Activated CD4-positive, alpha-beta memory T cell treated with anti-CD3 and anti-CD28 coated beads, Interleukin-2, amount 10 ng/mL, durations not matched to agents 7 days and 5 days (primary cell): ENCODE data around the gene CFAP77. TPM values are rescaled to one million over a fixed set of nuclear protein-coding genes. Genes with fewer than 3 reads are reported as not detected.

Experiments used
- CTCF ChIA-PET: fragments of 350-600 bp; sonication (Branson Sonifier 250); formaldehyde crosslinking; loops from one replicate; lab custom pipeline; 2021; ENCODE audit warnings: antibody characterized with exemption, inconsistent platforms; lab: Charles Lee
- POLR2A ChIA-PET: fragments of 350-600 bp; sonication (Branson Sonifier 250); formaldehyde crosslinking; loops from one replicate; lab custom pipeline; 2021; ENCODE audit warnings: antibody characterized with exemption; lab: Charles Lee
- DNase-seq: peaks from one replicate; pipeline ENCODE4 v3.0.0-alpha.2; 2020
- H3K27ac Mint-ChIP-seq: one replicate; pipeline ENCODE4 v1.8.0; 2021; ENCODE audit warnings: mild to moderate bottlenecking, mixed read lengths
- H3K27me3 Mint-ChIP-seq: one replicate; pipeline ENCODE4 v1.8.0; 2021; ENCODE audit warnings: mixed read lengths
- H3K36me3 Mint-ChIP-seq: one replicate; pipeline ENCODE4 v1.8.0; 2021; ENCODE audit warnings: low read depth, mixed read lengths
- H3K4me1 Mint-ChIP-seq: one replicate; pipeline ENCODE4 v1.8.0; 2021; ENCODE audit warnings: mixed read lengths
- H3K4me3 Mint-ChIP-seq: one replicate; pipeline ENCODE4 v1.8.0; 2021; ENCODE audit warnings: mild to moderate bottlenecking, mixed read lengths
- H3K9me3 Mint-ChIP-seq: one replicate; pipeline ENCODE4 v1.8.0; 2021; ENCODE audit warnings: mixed read lengths
- total RNA-seq, 2 experiments: library from RNA; stranded (reverse); gene quantifications; one replicate each; pipeline ENCODE4 v1.2.3, GENCODE V29; 2021

CFAP77 gene
- total RNA-seq, 2 experiments from 2014 or later: not detected

DNA sequence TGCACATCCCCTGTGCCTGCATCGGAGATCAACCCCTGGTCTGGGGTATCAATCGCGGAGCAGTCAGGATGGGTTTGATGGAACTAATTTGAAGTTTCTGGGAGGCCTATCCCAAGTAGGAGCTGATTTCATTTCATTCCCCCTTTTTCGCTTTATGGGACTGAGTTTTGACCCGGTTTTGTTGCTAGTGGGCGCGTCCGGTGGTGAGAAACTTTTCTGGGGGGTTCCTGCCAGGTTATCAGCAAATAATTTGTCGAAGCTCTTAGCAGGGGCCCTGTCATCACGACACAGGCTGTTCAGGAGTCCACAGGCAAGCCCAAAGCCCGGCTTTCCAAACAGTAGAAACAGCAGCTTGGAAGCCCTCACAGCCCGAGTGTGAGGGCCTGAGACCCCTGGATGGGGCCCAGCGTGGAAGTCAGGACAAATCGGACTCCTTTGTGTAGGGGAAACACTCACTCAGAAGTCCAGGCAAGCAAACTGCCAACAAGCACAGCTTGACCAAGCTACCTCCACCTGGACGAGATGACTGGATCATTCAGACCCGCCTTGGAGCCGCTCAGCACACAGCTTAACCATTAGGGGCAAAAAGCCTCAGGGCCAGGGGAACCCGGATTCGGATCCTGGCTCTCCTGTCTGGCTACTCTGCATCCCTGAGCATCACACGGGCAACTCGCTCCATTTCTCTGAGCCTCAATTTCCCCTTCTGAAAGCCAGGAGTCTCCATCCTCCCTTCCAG, 108.0 kb downstream of the CFAP77 start:
- Mint-ChIP-seq H3K9me3 (no peaks in the 10 kb centered on the region), H3K4me1 (no peaks in the 10 kb centered on the region), H3K27me3 (peaks cover 7% of the 10 kb centered on the region), H3K4me3 (no peak overlapping the region), H3K36me3 (no peaks in the 10 kb centered on the region), H3K27ac (no peak overlapping the region)
- DNase-seq: no peak
- ChIA-PET CTCF (interaction anchor here (0.6 kb wide), 1 partner anchor 335 kb away, joined by 3 read pairs; no protein-coding TSS in a partner anchor), POLR2A (no interaction called here)

DNA sequence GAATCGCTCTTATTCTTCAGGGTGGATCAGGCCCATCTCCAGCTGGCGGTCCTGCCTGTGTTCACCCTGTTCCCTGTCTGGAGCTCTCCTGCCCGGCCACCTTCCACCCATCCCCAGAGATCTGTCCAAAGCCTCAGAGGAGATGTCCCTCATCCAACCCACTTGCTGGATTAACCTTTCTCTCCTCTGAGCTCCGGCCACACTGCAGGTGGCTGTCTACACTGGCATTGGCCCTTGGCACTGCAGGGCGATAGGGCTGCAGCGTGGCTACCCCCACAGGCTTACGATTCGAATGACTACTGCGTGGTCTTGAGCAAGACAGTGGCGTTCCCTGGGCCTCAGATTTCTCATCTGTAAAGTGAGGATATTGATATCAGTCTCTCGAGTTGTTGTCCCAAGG, 108.6 kb downstream of the CFAP77 start:
- H3K9me3 Mint-ChIP-seq: no peaks in the 10 kb centered on the region
- CTCF ChIA-PET: interaction anchor here (0.6 kb wide), 1 partner anchor 335 kb away, joined by 3 read pairs; no protein-coding TSS in a partner anchor
- peaks cover 7% of the 10 kb centered on the region for H3K27me3 Mint-ChIP-seq
- no peaks in the 10 kb centered on the region for H3K4me1 Mint-ChIP-seq
- POLR2A ChIA-PET: no interaction called here
- no peak overlapping the region for H3K27ac Mint-ChIP-seq
- no peaks in the 10 kb centered on the region for H3K36me3 Mint-ChIP-seq
- H3K4me3 Mint-ChIP-seq: no peak overlapping the region
- no peak for DNase-seq

DNA sequence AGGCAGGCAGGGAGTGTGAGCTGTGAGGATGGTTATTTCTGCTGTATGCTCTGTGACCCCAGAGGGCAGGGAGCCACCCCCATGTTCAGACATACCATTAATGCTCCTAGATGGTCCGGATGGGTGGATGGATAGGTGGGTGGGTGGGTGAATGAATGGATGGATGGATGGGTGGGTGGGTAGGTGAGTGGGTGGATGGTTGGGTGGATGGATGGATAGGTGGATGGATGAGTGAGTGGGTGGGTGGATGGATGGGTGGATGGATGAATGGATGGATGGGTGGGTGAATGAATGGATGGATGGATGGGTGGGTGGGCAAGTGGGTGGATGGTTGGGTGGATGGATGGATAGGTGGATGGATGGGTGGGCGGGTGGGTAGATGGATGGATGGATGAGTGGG, 109.0 kb downstream of the CFAP77 start:
- POLR2A ChIA-PET: no interaction called here
- no peak for DNase-seq
- Mint-ChIP-seq H3K9me3 (no peaks in the 10 kb centered on the region), H3K4me1 (no peaks in the 10 kb centered on the region), H3K4me3 (no peak overlapping the region), H3K27me3 (peaks cover 7% of the 10 kb centered on the region), H3K36me3 (no peaks in the 10 kb centered on the region), H3K27ac (no peak overlapping the region)
- CTCF ChIA-PET: no interaction called here

DNA sequence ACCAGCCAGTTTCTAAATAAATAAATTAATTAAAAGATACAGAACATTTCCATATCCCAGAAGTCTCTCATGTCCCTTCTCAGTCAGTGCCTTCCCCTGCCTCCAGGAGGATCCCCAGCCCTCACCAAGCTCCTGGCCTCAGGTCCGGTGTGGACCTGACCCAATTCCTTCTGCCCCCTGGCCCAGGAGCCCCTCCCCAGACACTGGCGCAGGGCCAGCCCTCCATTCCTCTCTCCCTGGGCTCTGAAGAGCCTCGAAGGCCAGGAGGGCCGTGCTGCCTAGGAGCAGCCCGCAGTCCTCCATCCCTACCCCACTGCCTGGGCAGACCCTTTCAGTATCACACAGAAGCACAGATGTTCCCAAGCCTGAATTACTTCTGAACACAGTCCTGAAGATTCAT, 110.6 kb downstream of the CFAP77 start:
- Mint-ChIP-seq H3K27ac (no peak overlapping the region), H3K9me3 (no peaks in the 10 kb centered on the region), H3K27me3 (peaks cover 8% of the 10 kb centered on the region), H3K4me1 (peaks cover 2% of the 10 kb centered on the region), H3K36me3 (no peaks in the 10 kb centered on the region), H3K4me3 (no peak overlapping the region)
- POLR2A ChIA-PET: no interaction called here
- no peak for DNase-seq
- CTCF ChIA-PET: no interaction called here

DNA sequence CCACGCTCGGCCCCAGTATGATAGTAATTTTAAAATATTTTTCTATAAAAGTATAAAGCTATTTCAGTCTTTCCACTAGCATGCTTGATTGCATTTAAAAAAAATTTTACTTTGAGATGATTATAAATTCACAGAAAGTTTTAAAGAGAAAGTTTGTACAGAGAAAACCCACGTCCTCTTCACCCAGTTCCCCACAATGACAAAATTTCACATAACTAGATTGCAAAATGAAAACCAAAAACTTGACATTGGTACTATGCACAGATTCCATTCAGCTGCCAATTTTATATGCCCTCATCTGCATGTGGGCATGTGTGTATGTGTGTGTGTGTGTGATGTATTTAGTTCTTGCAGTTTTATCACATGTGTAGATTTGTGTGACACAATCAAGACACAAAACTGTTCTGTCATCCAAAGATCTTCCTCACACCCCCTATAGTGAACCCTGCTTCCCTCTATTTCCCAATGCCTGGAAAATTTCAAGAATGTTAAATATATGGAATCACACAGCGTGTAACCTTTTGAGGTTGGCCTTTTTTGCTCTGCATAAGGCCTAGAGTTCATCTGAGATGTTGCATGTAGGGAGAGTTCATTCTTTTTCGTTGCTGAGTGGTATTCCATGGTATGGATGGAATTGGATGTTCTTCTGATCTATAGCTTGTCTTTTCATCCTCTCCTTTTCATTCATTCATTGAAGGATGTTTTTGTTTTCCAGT, 115.5 kb downstream of the CFAP77 start:
- POLR2A ChIA-PET: no interaction called here
- Mint-ChIP-seq H3K27ac (no peak overlapping the region), H3K9me3 (no peaks in the 10 kb centered on the region), H3K4me1 (peaks cover 2% of the 10 kb centered on the region), H3K27me3 (peaks cover 6% of the 10 kb centered on the region), H3K4me3 (no peak overlapping the region), H3K36me3 (no peaks in the 10 kb centered on the region)
- no peak for DNase-seq
- CTCF ChIA-PET: no interaction called here

DNA sequence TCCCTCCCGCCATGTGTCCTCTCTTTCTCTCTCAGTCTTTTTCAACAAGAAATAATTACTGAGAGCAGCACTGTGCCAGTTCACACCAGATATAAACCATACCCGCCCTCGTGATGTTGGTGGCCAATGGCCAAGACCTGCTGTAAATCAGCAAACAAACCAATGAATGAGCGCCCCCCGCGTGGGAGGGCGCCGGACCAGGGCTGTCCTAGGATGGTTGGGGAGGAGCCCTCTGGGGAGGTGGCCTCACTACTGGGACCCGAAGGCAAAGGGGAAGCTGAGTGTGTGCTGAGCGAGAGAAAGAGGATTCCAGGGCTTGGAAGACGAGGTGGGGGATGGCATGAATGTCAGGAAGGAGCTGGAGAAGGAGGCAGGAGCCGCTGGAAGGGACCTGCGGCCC, 121.2 kb downstream of the CFAP77 start:
- H3K4me1 Mint-ChIP-seq: peaks cover 2% of the 10 kb centered on the region
- CTCF ChIA-PET: no interaction called here
- H3K27me3 Mint-ChIP-seq: peaks cover 18% of the 10 kb centered on the region
- no peaks in the 10 kb centered on the region for H3K9me3 Mint-ChIP-seq
- DNase-seq: no peak
- H3K4me3 Mint-ChIP-seq: no peak overlapping the region
- H3K27ac Mint-ChIP-seq: no peak overlapping the region
- H3K36me3 Mint-ChIP-seq: no peaks in the 10 kb centered on the region
- POLR2A ChIA-PET: no interaction called here

DNA sequence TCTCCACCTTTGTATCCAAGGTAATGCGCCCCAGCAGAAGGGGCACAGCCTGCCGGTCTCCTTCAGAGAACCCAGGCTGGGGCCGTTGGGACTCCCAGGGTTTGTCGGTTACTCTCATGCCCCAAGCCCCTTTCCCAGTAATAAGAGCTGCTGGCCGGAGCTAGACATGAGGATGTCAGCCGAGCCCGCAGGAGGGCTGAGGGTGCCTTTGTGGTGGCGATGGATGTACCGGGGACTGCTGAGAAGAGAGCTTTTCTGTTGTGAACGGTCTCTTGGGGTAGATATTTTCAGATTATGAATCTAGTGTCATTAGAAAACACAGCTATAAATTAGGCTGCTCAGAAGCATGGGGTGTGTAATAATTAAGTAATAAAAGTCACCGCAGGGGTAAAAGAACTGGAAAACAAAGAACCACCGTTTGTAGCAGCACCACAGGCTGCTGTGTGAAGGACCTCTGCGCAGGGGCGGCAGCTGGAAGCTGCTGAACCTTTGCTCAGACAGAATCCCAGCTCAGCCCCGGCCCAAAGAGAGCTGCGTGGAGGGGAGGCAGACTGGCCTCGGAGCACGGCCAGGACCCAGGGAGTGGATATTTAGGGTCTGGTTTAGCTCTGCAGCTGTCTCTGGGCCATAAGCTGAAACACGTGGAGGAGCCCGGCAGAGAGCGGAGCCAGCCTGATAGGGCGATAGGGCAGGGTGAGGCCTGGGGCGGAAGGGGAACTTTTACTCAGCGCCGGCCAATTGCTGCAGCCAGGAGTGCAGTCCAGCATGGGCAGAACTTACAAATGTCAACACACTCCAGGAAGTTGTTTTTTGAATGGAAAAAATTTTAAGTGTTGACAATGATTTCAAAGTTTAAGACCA, 121.9 kb downstream of the CFAP77 start:
- Mint-ChIP-seq H3K36me3 (no peaks in the 10 kb centered on the region), H3K27ac (no peak overlapping the region), H3K27me3 (peaks cover 18% of the 10 kb centered on the region), H3K9me3 (no peaks in the 10 kb centered on the region), H3K4me3 (no peak overlapping the region), H3K4me1 (peaks cover 2% of the 10 kb centered on the region)
- POLR2A ChIA-PET: no interaction called here
- no peak for DNase-seq
- CTCF ChIA-PET: no interaction called here

DNA sequence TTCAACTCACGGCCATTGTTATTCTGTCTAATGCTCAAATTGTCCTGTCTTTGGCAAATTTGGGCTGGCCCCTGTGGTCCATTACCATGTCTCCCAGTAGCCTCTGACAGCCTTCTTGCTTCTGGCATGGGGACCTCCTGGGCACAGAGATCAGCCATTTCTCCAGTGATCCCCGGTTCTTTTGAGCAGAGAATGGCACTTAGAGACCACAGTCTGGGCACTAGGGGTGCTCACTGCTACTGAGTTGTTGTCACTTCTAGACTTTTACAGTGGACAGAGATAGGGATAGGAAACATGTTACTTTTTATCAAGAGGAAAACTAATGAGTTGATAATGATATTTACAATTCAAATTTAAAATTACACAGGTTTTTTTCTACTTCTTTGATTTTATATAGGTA, 124.8 kb downstream of the CFAP77 start:
- POLR2A ChIA-PET: no interaction called here
- Mint-ChIP-seq H3K9me3 (no peaks in the 10 kb centered on the region), H3K27me3 (peaks cover 18% of the 10 kb centered on the region), H3K36me3 (no peaks in the 10 kb centered on the region), H3K4me1 (peaks cover 2% of the 10 kb centered on the region), H3K4me3 (no peak overlapping the region), H3K27ac (no peak overlapping the region)
- DNase-seq: no peak
- CTCF ChIA-PET: no interaction called here

DNA sequence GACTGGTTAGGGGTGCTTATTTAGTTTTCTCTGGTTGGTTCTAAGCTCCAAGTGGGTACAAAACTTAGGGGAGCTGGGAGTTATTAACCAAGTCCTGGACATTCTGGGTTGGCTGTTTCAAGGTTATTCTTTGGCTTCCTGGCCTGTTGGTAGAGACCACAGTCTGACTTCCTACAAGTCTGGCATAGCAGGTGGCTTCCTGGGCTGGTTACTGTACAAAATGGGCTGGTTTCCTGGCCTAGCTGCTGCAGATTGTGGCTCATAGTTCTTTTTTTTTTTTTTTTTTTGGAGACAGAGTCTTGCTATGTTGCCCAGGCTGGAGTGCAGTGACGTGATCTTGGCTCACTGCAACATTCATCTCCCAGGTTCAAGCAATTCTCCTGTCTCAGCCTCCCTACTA, 126.1 kb downstream of the CFAP77 start:
- ChIA-PET CTCF (no interaction called here), POLR2A (no interaction called here)
- Mint-ChIP-seq H3K27ac (no peak overlapping the region), H3K36me3 (no peaks in the 10 kb centered on the region), H3K9me3 (no peaks in the 10 kb centered on the region), H3K27me3 (peaks cover 10% of the 10 kb centered on the region), H3K4me1 (peaks cover 2% of the 10 kb centered on the region), H3K4me3 (no peak overlapping the region)
- DNase-seq: no peak

DNA sequence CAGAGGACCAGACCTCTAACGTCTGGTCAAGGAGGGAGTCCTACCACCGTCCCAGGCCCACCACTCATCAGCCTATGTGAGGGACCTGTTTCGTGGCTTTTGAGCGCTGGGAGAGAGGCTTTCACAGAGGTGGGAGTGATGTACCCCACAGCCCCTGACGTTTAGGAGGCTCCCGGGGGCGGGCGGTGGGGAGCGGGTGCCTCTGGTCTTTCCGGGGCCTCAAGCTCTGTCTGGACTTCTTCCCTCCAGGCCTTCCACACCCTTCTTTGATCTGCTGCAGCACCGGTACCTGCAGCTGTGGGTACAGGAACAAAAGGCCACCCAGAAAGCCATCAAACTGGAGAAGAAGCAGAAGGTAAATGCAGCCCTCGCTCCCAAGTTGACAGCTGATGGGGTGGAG, 127.3 kb downstream of the CFAP77 start:
- no peak overlapping the region for H3K27ac Mint-ChIP-seq
- DNase-seq: no peak
- H3K4me3 Mint-ChIP-seq: no peak overlapping the region
- no peaks in the 10 kb centered on the region for H3K36me3 Mint-ChIP-seq
- H3K4me1 Mint-ChIP-seq: peaks cover 2% of the 10 kb centered on the region
- ChIA-PET CTCF (no interaction called here), POLR2A (no interaction called here)
- no peaks in the 10 kb centered on the region for H3K27me3 Mint-ChIP-seq
- H3K9me3 Mint-ChIP-seq: no peaks in the 10 kb centered on the region

DNA sequence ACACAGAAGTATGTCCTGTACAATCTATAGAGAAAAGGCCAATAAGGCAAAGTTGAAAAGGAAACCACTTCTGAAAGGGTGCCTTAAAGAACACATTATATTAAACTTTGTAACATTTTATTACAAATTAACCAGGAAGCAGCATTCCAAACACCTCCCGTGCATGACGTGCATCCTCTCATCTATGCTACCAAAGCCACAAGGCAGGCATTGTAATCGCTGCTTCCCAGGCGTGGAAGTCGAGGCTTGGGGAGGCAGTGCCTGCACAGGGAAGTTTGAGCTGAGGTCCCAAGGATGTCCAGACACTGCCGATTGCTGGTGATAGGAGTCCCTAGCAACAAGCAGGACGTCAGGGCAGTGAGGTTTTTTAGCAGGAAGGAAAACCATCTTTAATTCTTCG, 128.1 kb downstream of the CFAP77 start:
- Mint-ChIP-seq H3K4me3 (no peak overlapping the region), H3K9me3 (no peaks in the 10 kb centered on the region), H3K4me1 (peaks cover 2% of the 10 kb centered on the region), H3K27ac (no peak overlapping the region), H3K27me3 (no peaks in the 10 kb centered on the region), H3K36me3 (no peaks in the 10 kb centered on the region)
- CTCF ChIA-PET: no interaction called here
- no peak for DNase-seq
- POLR2A ChIA-PET: no interaction called here

DNA sequence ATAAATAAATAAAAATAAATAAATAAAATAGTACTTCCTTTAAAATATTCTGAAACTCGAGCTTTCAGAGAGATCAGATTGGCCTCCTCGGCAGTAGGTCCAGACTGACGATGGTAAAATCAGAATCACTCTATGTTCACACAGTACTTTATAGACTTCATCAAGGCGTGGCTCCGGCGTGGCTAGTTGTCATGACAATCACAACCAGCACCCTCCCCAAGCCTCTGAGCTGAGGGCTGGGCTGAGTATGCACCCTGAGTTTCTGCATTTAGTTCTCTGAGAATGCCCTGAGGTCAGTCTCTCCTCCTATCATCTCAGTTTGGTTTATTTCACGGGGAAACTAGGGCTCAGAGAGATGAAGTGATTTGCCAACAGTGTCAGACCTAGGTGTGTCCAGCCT, 129.1 kb downstream of the CFAP77 start:
- DNase-seq: no peak
- CTCF ChIA-PET: no interaction called here

DNA sequence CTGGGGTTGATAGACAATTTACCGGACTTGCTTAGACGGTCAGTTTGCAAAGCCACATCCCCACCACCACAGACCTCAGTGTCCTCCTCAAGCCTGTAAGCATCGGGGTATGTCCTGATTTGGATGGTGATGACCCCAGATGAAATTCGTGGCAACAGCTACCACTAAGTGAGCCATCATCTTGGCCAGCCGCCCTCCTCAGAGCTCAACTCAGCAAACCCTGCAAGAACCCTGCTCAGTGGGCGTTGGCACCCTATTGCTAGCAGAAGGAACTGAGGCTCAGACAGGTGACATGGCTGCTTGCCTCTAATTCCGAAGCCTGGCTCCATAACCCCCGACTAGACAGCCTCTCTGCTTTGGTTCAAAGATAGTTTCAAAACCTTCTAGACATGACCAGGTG, 131.0 kb downstream of the CFAP77 start:
- Mint-ChIP-seq H3K36me3 (no peaks in the 10 kb centered on the region), H3K27me3 (peaks cover 10% of the 10 kb centered on the region), H3K27ac (no peak overlapping the region), H3K9me3 (no peaks in the 10 kb centered on the region), H3K4me1 (peaks cover under 1% of the 10 kb centered on the region), H3K4me3 (no peak overlapping the region)
- no peak for DNase-seq
- CTCF ChIA-PET: no interaction called here
- POLR2A ChIA-PET: no interaction called here

More for the DNA sequence above, 129.1 kb downstream of the CFAP77 start:
- POLR2A ChIA-PET: no interaction called here
- Mint-ChIP-seq H3K27ac (no peak overlapping the region), H3K4me1 (peaks cover 2% of the 10 kb centered on the region), H3K9me3 (no peaks in the 10 kb centered on the region), H3K36me3 (no peaks in the 10 kb centered on the region), H3K27me3 (no peaks in the 10 kb centered on the region), H3K4me3 (no peak overlapping the region)
